ENCODE results near the gene SERPINB2. TPM values are rescaled to one million over a fixed set of nuclear protein-coding genes. Genes with fewer than 3 reads are reported as not detected.

Gene SERPINB2
- total RNA-seq, 2 donors from 2014 or later: 0.29 TPM; not detected in 1

- H3K27ac ChIP-seq: no peak within 1 kb of the TSS
- no peaks in the 10 kb centered on the region for H3K36me3 ChIP-seq
- H3K4me1 ChIP-seq: no peaks in the 10 kb centered on the region
- no peak within 1 kb of the TSS for H3K9ac ChIP-seq (ENCODE audit: low read depth in 2 of 2, low read length in 2 of 2)
- H3K27me3 ChIP-seq: no peaks in the 10 kb centered on the region
- TF ChIP-seq CTCF (IDR thresholded peaks at IDR 0.05): peak; percentile 22
- intact Hi-C loops (cut with DNase I): no loop called here
- no peaks in the 10 kb centered on the region for H3K9me3 ChIP-seq
- no peak within 1 kb of the TSS for H3K4me3 ChIP-seq
- peak; percentile 73 for DNase-seq
Observed at GRCh38 chr18:63949068-63949737, 61.7 kb downstream of the SERPINB2 start, which contains the start of gene HMSD. TSS of gene HMSD (plus strand) at chr18:63949301. CDS start at chr18:63953456, 4,155 bp downstream.

DNA sequence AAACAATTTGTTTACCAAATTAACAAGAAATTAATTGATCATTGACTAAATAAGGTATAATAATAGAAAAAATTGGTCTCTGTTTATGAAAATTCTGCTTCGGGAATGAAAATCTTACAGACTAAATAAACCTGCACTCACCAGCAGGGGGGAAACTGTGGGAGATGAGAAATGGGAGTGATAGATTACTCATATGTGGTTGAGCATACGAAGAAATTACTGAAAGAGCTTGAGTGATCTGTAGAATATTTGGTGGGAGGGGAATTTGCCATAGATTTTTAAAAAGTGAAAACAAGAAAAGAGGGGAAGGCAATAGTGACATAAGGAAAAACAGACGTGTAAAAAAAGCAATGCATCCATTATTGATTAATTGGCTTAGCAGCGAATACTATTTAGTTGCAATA lies 63.8 kb downstream of the SERPINB2 start:
- no peaks in the 10 kb centered on the region for H3K4me1 ChIP-seq
- no peaks in the 10 kb centered on the region for H3K9me3 ChIP-seq
- H3K27me3 ChIP-seq: no peaks in the 10 kb centered on the region
- no peak for DNase-seq
- intact Hi-C loops (cut with DNase I): no loop called here
- H3K9ac ChIP-seq (ENCODE audit: low read depth in 2 of 2, low read length in 2 of 2): no peak overlapping the region
- no peak overlapping the region for H3K27ac ChIP-seq
- TF ChIP-seq CTCF (IDR thresholded peaks at IDR 0.05): no peak
- H3K4me3 ChIP-seq: no peak overlapping the region
- H3K36me3 ChIP-seq: no peaks in the 10 kb centered on the region

Other genes starting within 250 kb of the SERPINB2 start
- gene SERPINB4, start 243.4 kb upstream of the SERPINB2 start, total RNA-seq: not detected
- gene SERPINB3, start 225.8 kb upstream of the SERPINB2 start, total RNA-seq: not detected
- gene SERPINB11, start 184.7 kb upstream of the SERPINB2 start, total RNA-seq: not detected
- gene SERPINB7, start 112.3 kb upstream of the SERPINB2 start, total RNA-seq: not detected
- gene SERPINB10, start 20.3 kb downstream of the SERPINB2 start, total RNA-seq: not detected
- gene HMSD, start 61.6 kb downstream of the SERPINB2 start, total RNA-seq: 1 to 10 TPM in 1 of 2 donors, under 1 TPM in 1; 0.11 to 2.3 TPM
- gene SERPINB8, start 82.4 kb downstream of the SERPINB2 start, total RNA-seq: 10 to 100 TPM in 1 of 2 donors, 1 to 10 TPM in 1; 9.2 to 20.1 TPM